Kidney capillary endothelial cell (primary cell): ENCODE results near the gene PPP1R13L.

Source experiments
- DNase-seq: peaks from one replicate; pipeline ENCODE4 v3.0.0-alpha.2; 2018; ENCODE audit warnings: low spot score

The PPP1R13L gene, protein sequence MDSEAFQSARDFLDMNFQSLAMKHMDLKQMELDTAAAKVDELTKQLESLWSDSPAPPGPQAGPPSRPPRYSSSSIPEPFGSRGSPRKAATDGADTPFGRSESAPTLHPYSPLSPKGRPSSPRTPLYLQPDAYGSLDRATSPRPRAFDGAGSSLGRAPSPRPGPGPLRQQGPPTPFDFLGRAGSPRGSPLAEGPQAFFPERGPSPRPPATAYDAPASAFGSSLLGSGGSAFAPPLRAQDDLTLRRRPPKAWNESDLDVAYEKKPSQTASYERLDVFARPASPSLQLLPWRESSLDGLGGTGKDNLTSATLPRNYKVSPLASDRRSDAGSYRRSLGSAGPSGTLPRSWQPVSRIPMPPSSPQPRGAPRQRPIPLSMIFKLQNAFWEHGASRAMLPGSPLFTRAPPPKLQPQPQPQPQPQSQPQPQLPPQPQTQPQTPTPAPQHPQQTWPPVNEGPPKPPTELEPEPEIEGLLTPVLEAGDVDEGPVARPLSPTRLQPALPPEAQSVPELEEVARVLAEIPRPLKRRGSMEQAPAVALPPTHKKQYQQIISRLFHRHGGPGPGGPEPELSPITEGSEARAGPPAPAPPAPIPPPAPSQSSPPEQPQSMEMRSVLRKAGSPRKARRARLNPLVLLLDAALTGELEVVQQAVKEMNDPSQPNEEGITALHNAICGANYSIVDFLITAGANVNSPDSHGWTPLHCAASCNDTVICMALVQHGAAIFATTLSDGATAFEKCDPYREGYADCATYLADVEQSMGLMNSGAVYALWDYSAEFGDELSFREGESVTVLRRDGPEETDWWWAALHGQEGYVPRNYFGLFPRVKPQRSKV

DNA sequence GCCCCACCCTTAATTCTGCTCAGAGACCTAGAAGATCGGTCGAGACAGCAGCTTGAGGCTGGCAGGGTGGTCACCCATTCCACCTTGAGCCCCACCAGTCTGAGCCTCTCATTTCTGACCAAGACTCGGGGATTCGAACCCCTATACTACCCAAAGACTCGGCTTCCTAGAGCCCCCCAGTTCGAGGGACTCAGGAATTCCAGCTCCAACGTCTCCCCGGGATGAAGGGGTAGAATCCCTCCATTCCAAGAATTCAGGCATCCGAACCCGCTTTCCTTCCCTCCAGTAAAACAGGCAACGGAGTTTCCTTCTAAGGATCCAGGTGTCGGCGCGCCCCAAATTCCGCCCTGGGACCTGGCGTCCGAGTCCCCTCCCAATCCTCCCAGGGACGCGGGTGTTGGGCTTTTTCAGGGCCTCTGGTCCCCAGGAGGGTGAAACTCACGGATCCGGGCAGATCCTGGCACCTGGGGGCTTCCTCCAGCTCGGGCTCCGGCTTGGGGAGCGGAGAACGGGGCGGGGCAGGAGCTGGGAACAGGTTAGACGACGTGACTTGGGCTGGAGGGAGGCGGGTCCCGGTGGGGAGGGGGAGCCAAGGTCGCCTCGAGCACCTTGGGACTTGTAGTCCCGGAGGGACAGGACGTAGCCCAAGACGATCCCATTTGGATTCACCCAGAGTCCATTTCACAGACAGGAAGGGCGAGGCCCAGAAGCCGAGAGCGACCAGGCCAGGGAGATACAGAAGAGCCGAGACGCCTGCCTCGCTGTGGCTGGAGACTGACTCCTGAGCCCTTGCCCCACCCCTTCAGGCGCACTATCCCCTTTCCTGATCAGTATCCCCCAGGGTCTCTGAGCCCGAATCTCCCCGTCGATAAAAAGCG is at the start of gene PPP1R13L:
TSS of gene PPP1R13L (minus strand) at position 513 of the 878 bp plus-strand sequence. CDS start 6,751 bp downstream, outside the sequence.
- DNase-seq: peak; percentile 86

GRCh38 chr19:45451850-45452387 is 47.0 kb upstream of the PPP1R13L start:
- no peak for DNase-seq

GRCh38 chr19:45451131-45451849 is 46.4 kb upstream of the PPP1R13L start:
- DNase-seq: no peak

- no peak for DNase-seq
Observed at GRCh38 chr19:45450012-45450333, 45.1 kb upstream of the PPP1R13L start.

DNA sequence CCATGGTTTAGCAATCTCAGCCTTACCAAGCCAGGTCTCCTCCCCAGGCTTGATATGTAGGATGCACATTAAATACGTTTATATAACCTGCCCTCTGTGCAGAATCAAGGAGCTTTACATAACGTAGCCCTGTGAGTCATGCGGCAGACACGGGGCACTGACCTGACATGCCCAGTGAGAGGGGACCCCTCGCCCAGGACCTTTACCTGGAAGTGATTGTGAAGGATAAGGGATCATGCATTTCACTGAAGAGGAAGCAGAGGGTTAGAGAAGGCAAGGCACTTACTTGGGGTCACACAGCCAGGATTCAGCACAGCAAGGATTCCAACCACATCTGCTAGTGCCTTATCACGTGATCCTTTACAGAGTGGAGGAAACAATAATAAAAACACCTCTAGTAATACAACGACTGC is 44.0 kb upstream of the PPP1R13L start:
- no peak for DNase-seq

DNA sequence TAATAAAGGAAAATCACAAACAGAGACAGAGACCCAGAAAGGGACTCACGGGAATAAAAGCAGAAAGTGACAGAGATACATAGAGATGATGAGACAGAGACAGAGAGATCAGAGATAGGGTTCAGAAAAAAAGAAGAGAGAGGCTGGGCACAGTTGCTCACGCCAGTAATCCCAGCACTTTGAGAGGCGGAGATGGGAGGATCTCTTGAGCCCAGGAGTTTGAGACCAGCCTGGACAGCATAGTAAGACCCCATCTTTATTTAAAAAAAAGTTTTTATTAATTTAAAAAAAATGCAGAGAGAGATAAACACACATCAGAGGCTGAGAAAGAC is 43.5 kb upstream of the PPP1R13L start:
- DNase-seq: no peak

GRCh38 chr19:45446944-45447343 is 42.1 kb upstream of the PPP1R13L start:
- no peak for DNase-seq

DNA sequence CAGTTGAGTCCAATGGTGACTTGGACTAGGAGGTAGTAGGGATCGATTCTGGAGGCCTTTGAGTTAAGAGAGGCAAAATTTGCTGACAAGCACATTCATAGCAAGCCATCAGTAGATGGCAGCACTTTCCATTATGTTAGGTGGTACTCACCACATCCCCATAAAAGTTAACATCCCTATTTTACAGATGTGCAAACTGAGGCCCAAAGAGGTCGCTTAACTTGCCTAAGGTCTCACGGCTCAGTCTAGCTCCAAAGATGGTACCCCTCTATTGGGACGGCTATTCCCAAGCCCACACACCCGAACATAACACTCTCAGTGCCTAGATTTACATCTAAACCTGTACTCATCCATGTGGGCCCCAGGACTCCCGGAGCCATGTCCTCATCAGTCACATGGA is 41.4 kb upstream of the PPP1R13L start:
- DNase-seq: no peak

- DNase-seq: no peak
Observed at GRCh38 chr19:45445139-45445538, 40.3 kb upstream of the PPP1R13L start.

- peak; percentile 72 for DNase-seq
Observed at GRCh38 chr19:45444318-45445041, 39.6 kb upstream of the PPP1R13L start.

DNA sequence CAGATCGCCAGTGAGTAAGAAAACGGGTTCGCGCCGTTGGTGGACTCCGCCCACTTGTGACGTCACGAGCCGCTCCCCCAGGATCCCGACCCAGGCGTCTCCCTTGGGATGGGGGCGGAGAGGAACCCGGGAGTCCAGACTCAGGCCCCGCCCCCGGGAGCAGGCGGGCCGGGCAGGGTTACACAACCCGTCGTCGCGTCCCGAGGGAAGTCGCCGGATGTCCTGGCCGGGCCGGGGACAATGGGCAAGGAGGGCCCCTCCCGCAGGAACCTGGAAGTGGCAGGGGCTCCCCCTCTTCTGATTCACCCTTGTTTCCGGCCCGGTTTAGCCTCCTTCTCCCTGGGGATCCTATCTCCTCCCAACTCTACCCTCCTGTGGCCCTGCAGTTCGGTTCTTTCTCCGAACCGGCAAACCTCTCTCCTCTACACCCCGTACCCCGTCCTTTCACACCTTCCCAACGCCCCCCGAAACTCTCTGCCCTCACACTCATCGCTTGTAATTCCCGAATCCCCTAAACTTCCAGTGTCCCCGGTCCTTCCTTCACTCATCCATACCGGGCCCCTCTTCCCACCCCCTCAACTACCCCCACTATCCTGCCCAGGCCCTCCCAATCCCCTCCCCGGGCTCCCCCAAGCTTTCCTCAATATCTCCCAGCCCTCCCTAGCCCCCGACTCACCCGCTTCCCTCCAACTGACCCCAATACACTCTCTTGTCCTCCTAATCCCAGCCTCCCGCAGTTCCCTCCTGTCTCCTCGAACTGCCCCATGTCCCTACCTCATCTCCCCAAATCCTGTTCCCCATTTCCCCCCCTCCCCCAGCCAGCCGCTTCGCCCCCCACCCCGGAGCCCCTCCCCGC is 38.8 kb upstream of the PPP1R13L start:
- peak; percentile 99 for DNase-seq

DNA sequence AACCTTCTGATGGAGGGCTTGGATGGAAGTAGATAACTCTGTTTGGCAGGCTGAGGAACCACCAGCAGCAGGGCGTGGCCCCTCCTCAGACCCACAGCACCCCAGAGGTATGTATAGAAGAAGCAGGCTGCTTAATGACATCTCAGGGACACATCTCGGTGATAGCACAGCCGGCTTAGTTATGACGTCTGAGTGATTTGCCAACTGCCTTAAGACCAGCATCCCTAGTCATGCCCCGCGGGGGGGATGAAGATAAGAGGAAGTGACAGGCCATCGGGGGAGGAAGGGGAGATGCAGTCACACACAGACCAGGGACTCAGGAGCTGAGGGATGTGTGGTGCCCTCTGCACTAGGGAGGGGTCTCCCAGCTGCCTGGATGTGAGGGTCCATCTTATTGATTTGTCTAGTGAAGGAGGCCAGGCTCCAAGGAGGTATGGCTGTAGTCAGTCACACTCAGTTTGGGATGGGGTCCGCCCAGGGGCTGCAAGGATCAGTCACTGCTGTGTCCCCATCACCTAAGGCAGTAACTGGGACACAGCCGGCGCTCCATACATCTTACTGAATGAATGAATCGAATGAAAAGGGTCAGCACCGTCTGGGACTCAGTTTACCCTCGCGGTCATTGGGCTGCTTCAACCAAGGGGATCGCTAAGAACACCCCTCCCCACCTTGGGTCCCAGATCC is 38.1 kb upstream of the PPP1R13L start:
- peak; percentile 78 for DNase-seq

- DNase-seq: no peak
Observed at GRCh38 chr19:45442408-45442777, 37.5 kb upstream of the PPP1R13L start.

DNA sequence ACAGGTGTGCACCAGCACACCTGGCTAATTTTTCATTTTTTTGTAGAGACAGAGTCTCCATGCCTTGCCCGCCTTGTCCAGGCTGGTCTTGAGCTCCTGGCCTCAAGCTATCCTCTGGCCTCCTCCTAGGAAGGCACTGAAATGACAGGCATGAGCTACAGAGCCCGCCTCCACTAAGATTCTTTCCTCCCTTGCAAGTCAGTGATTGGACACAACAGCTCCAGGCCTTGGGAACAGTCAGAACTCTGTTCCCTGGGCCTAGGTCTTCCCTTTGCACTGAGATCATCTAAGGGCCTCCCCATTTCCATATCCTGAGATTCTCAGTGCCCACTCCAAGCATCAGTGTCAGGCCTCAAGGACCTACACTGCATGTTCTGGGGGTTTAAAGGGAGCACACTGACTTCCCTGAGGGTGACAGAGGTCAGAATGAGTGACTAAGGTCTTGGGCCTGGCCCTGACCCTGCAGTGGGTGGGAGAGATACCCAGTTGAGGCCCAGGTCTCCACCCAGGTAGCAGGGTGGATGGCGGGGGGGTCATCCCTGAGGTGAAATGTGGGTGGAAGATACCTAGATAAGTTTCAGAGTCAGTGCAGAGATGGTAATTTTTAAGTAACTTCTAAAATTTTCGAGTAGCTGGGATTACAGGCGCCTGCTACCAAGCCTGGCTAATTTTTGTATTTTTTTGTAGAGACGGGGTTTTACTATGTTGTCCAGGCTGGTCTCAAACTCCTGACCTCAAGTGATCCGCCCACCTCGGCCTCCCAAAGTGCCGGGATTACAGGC is 36.2 kb upstream of the PPP1R13L start:
- no peak for DNase-seq

GRCh38 chr19:45440259-45440638 is 35.4 kb upstream of the PPP1R13L start:
- DNase-seq: no peak

- DNase-seq: peak; percentile 70
Observed at GRCh38 chr19:45439569-45440258, 34.8 kb upstream of the PPP1R13L start.

DNA sequence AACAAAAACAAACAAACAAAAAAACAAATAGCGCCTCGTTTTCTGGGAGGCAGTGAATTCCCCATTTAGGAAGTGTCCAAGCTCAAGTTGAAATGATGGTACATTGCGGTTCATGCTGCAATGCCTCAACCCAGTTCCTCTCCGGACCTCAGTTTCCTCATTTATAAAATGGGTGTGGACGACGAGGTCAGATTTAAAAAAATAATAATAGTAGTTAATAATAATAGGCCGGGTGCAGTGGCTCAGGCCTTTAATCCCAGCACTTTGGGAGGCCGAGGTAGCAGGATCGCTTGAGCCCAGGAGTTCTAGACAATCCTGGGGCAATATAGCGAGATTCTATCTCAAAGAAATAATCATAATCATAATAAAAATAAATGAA is 34.3 kb upstream of the PPP1R13L start:
- no peak for DNase-seq

DNA sequence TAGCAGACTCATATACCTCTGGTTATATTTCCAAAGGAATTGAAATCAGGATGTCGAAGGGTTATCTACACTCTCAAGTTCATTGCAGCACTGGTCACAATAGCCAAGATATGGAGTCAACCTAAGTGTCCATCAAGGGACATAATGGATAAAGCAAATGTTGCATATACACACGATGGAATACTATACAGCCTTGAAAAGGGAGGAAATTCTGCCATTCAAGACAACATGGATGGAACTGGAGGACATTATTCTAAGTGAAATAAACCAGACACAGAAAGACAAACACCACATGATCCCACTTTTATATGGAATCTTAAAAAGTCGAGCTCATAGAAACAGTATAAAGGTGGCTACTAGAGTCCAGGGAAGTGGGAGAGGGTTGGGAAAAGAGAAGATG is 32.5 kb upstream of the PPP1R13L start:
- DNase-seq: no peak
